CD14-positive monocyte (primary cell): Measurements from ENCODE around the gene CSE1L. TPM values are rescaled to one million over a fixed set of nuclear protein-coding genes. Genes with fewer than 3 reads are reported as not detected.
"Not testable (repeated sequence)": the region's sequence is repeated elsewhere in the genome, so short reads cannot be mapped to it uniquely, and the experiment has no call there.

Experiments
- DNase-seq, 3 donors: peaks; one replicate each; pipeline ENCODE4 v3.0.0-alpha.2; 2011 to 2022
- H2AFZ ChIP-seq: 2 replicates; pipeline ENCODE4 v1.6.0; 2012; ENCODE audit warnings: mild to moderate bottlenecking, low read depth, low read length, inconsistent platforms; ENCODE audit not compliant: insufficient read depth, poor library complexity, severe bottlenecking
- H3K27ac ChIP-seq, 2 donors: 1 replicate in 1 of 2; 2 replicates in 1 of 2; pipeline ENCODE4 v1.5.1; 2012 to 2013; ENCODE audit warnings: low read length in 2 of 2, control low read depth in 1 of 2, inconsistent platforms in 1 of 2, low read depth in 1 of 2, mild to moderate bottlenecking in 1 of 2
- H3K27me3 ChIP-seq, 2 donors: one replicate each; pipeline versions ENCODE4 v1.6.0 to v1.6.1; 2011 to 2013; ENCODE audit warnings: low read length in 2 of 2; ENCODE audit not compliant: control insufficient read depth in 2 of 2, insufficient read depth in 2 of 2
- H3K36me3 ChIP-seq, 2 donors: replicated peaks in 1 of 2; 1 replicate in 1 of 2; 2 replicates in 1 of 2; pipeline versions ENCODE4 v1.5.1 to v1.6.1; 2012 to 2013; ENCODE audit warnings: low read length in 2 of 2, control low read depth in 1 of 2, inconsistent platforms in 1 of 2, mild to moderate bottlenecking in 1 of 2; ENCODE audit not compliant: insufficient read depth in 2 of 2, control insufficient read depth in 1 of 2
- H3K4me1 ChIP-seq, 2 donors: 1 replicate in 1 of 2; 2 replicates in 1 of 2; pipeline versions ENCODE4 v1.5.1 to v1.6.1; 2012 to 2013; ENCODE audit warnings: low read length in 2 of 2, control low read depth in 1 of 2, inconsistent platforms in 1 of 2, mild to moderate bottlenecking in 1 of 2, moderate library complexity in 1 of 2; ENCODE audit not compliant: insufficient read depth in 2 of 2, control insufficient read depth in 1 of 2
- H3K4me2 ChIP-seq: replicated peaks from 2 replicates; pipeline ENCODE3; 2012; ENCODE audit warnings: low read length, moderate library complexity, mild to moderate bottlenecking; ENCODE audit not compliant: poor library complexity, severe bottlenecking; ENCODE audit errors: extremely low read depth
- H3K4me3 ChIP-seq, 3 experiments: fragments of 200-600 bp in 1 of 3; sonication (generic) in 1 of 3; replicated peaks in 1 of 3; 1 replicate in 2 of 3; 2 replicates in 1 of 3; pipeline ENCODE4 v1.5.1; 2011 to 2013; ENCODE audit warnings: low read length in 3 of 3, mild to moderate bottlenecking in 3 of 3, control low read depth in 2 of 3, low read depth in 2 of 3, inconsistent platforms in 1 of 3, moderate library complexity in 1 of 3
- H3K79me2 ChIP-seq: 2 replicates; pipeline ENCODE4 v1.6.0; 2012; ENCODE audit warnings: mild to moderate bottlenecking, control low read depth, inconsistent platforms, low read length, moderate library complexity; ENCODE audit not compliant: insufficient read depth
- H3K9ac ChIP-seq: 2 replicates; pipeline ENCODE4 v1.6.0; 2017; ENCODE audit warnings: low read length, mild to moderate bottlenecking; ENCODE audit not compliant: insufficient read depth, poor library complexity, severe bottlenecking
- H3K9me3 ChIP-seq, 2 donors: replicated peaks in 1 of 2; 1 replicate in 1 of 2; 2 replicates in 1 of 2; pipeline versions ENCODE4 v1.5.1 to v1.6.1; 2012 to 2013; ENCODE audit warnings: low read length in 2 of 2, control low read depth in 1 of 2; ENCODE audit not compliant: control insufficient read depth in 1 of 2, insufficient read depth in 1 of 2
- H4K20me1 ChIP-seq: 2 replicates; pipeline ENCODE4 v1.6.0; 2012; ENCODE audit warnings: mild to moderate bottlenecking, low read length, control low read depth, moderate library complexity; ENCODE audit not compliant: insufficient read depth
- H3K27ac Mint-ChIP-seq, 7 donors: one replicate each; pipeline ENCODE4 v1.8.0; 2020; ENCODE audit warnings: mild to moderate bottlenecking in 7 of 7, mixed read lengths in 7 of 7, moderate library complexity in 6 of 7, inconsistent platforms in 2 of 7
- H3K27me3 Mint-ChIP-seq, 3 donors: one replicate each; pipeline ENCODE4 v1.8.0; 2021 to 2022; ENCODE audit warnings: low read depth in 3 of 3, mild to moderate bottlenecking in 3 of 3, mixed read lengths in 3 of 3, moderate library complexity in 3 of 3, inconsistent platforms in 1 of 3
- H3K36me3 Mint-ChIP-seq, 2 donors: one replicate each; pipeline ENCODE4 v1.8.0; 2020; ENCODE audit warnings: mixed read lengths in 2 of 2, inconsistent platforms in 1 of 2, mild to moderate bottlenecking in 1 of 2
- H3K4me1 Mint-ChIP-seq: one replicate; pipeline ENCODE4 v1.8.0; 2020; ENCODE audit warnings: mild to moderate bottlenecking, mixed read lengths
- H3K4me3 Mint-ChIP-seq, 2 donors: one replicate each; pipeline ENCODE4 v1.8.0; 2020; ENCODE audit warnings: mild to moderate bottlenecking in 2 of 2, mixed read lengths in 2 of 2, moderate library complexity in 1 of 2
- H3K9me3 Mint-ChIP-seq, 7 donors: one replicate each; pipeline ENCODE4 v1.8.0; 2020 to 2022; ENCODE audit warnings: mixed read lengths in 7 of 7, mild to moderate bottlenecking in 6 of 7, moderate library complexity in 6 of 7, inconsistent platforms in 2 of 7
- CTCF ChIP-seq: fragments of 200-600 bp; IDR thresholded peaks from one replicate; pipeline ENCODE4 v1.8.0; 2022; ENCODE audit warnings: antibody characterized with exemption, mild to moderate bottlenecking
- WGBS: methylation state at CpG from one replicate; pipeline ENCODE4 v1.1.5; 2013; ENCODE audit warnings: missing lambda C conversion rate; ENCODE audit not compliant: insufficient coverage; 5-methylcytosine and 5-hydroxymethylcytosine counted together
- intact Hi-C, 2 donors: fragments of 100-400 bp; cut with micrococcal nuclease; formaldehyde crosslinking; loops; one replicate each; pipeline versions ENCODE4 v1.15.0 to v1.15.1; 2023
- polyA plus RNA-seq, 3 donors: library from polyadenylated mRNA; depleted of rRNA in 1 of 3; unstranded in 2 of 3; stranded (reverse) in 1 of 3; fragments of 300-500 nt in 2 of 3; fragments of >200 nt in 1 of 3; fragmentation: Illumina TruSeq in 2 of 3; gene quantifications; 1 replicate in 2 of 3; 2 replicates in 1 of 3; pipeline ENCODE4 v1.2.3, GENCODE V29; 2012 to 2021

Gene CSE1L
- polyA plus RNA-seq, 3 donors = 8.5 to 22.0 (median 19.4) TPM

GRCh38 chr20:49103647-49104364 lies 57.7 kb downstream of the CSE1L start:
- H3K4me3 ChIP-seq = no peak overlapping the region
- H4K20me1 ChIP-seq = peaks cover 8% of the 10 kb centered on the region
- no peaks in the 10 kb centered on the region for H3K27me3 Mint-ChIP-seq
- peak overlapping the region in 2 of 7 donors; percentile 50 to 58 for H3K27ac Mint-ChIP-seq
- no peak overlapping the region for H3K9ac ChIP-seq
- no peaks in the 10 kb centered on the region for H3K27me3 ChIP-seq
- intact Hi-C loops = no loop called here
- no peak overlapping the region for H3K4me3 Mint-ChIP-seq
- H3K79me2 ChIP-seq = no peaks in the 10 kb centered on the region
- H3K9me3 Mint-ChIP-seq = no peaks in the 10 kb centered on the region
- H3K4me2 ChIP-seq = no peak overlapping the region
- H3K36me3 Mint-ChIP-seq = peaks cover 32 to 43% of the 10 kb centered on the region in 2 donors
- no peaks in the 10 kb centered on the region for H3K9me3 ChIP-seq
- no peak for DNase-seq
- H3K4me1 Mint-ChIP-seq = peaks cover 12% of the 10 kb centered on the region
- WGBS = 92% methylated on average over 6 of the region's 7 CpGs
- peak overlapping the region in 1 of 2 donors; percentile 47 for H3K27ac ChIP-seq
- peaks cover 34 to 37% of the 10 kb centered on the region in 2 donors for H3K36me3 ChIP-seq
- peaks cover 0 to 11% of the 10 kb centered on the region in 2 donors for H3K4me1 ChIP-seq
- TF ChIP-seq CTCF = no peak
- no peak overlapping the region for H2AFZ ChIP-seq

GRCh38 chr20:49104365-49104648 lies 58.2 kb downstream of the CSE1L start:
- Histone ChIP-seq H3K36me3 (peaks cover 29 to 33% of the 10 kb centered on the region in 2 donors), H3K79me2 (no peaks in the 10 kb centered on the region), H4K20me1 (peaks cover 8% of the 10 kb centered on the region), H3K9me3 (no peaks in the 10 kb centered on the region), H3K27me3 (no peaks in the 10 kb centered on the region), H3K4me1 (peaks cover 0 to 11% of the 10 kb centered on the region in 2 donors), H3K9ac (no peak overlapping the region), H2AFZ (no peak overlapping the region), H3K4me2 (no peak overlapping the region), H3K27ac (no peak overlapping the region), H3K4me3 (no peak overlapping the region)
- Mint-ChIP-seq H3K4me1 (peaks cover 12% of the 10 kb centered on the region), H3K4me3 (no peak overlapping the region), H3K27me3 (no peaks in the 10 kb centered on the region), H3K27ac (peak overlapping the region in 1 of 7 donors; percentile 18), H3K36me3 (peaks cover 29 to 40% of the 10 kb centered on the region in 2 donors), H3K9me3 (no peaks in the 10 kb centered on the region)
- DNase-seq = no peak
- 100% methylated on average over 1 of the region's 3 CpGs for WGBS
- intact Hi-C loops = no loop called here
- no peak for TF ChIP-seq CTCF

GRCh38 chr20:49104979-49105547 lies 59.0 kb downstream of the CSE1L start:
- Mint-ChIP-seq H3K4me1 (peaks cover 12% of the 10 kb centered on the region), H3K36me3 (peaks cover 32 to 44% of the 10 kb centered on the region in 2 donors)
- H3K9ac ChIP-seq, H3K27me3 ChIP-seq, DNase-seq, intact Hi-C loops, H3K4me3 ChIP-seq, H3K27ac ChIP-seq, H4K20me1 ChIP-seq, H3K9me3 ChIP-seq, H3K4me2 ChIP-seq, H2AFZ ChIP-seq, H3K9me3 Mint-ChIP-seq, H3K4me3 Mint-ChIP-seq, H3K79me2 ChIP-seq, H3K27me3 Mint-ChIP-seq, H3K27ac Mint-ChIP-seq: not testable (repeated sequence)
- Histone ChIP-seq H3K36me3 (peaks cover 29 to 33% of the 10 kb centered on the region in 2 donors), H3K4me1 (peaks cover 0 to 11% of the 10 kb centered on the region in 2 donors)
- 96% methylated on average over 8 of the region's 11 CpGs for WGBS
